ENCODE measurements around the gene PPM1N. TPM values are rescaled to one million over a fixed set of nuclear protein-coding genes. Genes with fewer than 3 reads are reported as not detected.

The PPM1N gene
- total and polyA plus RNA-seq, 2 of the 13 experiments (the other 11 are each of a cell fraction or from before 2014, with no cell fraction given), result 0.31 to 1.8 TPM

DNA sequence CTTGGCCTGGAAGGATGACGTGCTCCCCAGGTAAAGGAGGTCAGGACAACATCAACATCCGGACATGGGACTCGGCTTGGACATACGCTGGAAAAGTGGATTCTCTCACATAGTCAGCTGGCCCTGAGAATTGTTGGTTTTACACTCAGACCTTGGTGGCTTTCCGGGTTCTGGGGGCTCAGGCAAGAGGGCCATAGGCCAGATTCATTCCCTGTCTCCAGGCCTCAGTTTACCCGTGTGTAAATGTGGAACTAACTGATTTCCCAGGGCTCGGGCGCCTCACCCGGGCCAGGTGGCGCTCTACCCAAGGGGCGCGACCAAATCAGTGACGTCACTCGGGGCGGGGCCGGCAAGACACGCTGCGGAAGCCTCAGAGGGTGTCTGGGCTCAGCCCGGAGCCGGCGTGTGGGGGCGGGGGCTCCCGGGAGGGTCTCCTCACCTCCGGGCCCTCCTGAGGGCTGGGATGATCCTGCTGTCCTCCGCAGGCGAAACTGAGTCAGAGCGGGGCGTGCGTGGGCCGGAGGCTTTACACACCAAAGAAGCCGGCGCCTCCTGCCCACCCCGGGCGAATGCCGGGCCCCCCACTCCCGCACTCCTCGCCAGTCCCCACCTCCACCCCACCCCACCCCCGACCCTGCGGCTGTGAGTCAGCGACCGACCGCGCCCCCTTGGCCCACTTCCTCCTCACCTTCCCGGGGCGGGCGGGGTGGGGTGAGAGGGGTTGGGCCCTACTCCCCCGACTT, 8.2 kb downstream of the PPM1N start (continued):
- TF ChIP-seq, protein P1, sequence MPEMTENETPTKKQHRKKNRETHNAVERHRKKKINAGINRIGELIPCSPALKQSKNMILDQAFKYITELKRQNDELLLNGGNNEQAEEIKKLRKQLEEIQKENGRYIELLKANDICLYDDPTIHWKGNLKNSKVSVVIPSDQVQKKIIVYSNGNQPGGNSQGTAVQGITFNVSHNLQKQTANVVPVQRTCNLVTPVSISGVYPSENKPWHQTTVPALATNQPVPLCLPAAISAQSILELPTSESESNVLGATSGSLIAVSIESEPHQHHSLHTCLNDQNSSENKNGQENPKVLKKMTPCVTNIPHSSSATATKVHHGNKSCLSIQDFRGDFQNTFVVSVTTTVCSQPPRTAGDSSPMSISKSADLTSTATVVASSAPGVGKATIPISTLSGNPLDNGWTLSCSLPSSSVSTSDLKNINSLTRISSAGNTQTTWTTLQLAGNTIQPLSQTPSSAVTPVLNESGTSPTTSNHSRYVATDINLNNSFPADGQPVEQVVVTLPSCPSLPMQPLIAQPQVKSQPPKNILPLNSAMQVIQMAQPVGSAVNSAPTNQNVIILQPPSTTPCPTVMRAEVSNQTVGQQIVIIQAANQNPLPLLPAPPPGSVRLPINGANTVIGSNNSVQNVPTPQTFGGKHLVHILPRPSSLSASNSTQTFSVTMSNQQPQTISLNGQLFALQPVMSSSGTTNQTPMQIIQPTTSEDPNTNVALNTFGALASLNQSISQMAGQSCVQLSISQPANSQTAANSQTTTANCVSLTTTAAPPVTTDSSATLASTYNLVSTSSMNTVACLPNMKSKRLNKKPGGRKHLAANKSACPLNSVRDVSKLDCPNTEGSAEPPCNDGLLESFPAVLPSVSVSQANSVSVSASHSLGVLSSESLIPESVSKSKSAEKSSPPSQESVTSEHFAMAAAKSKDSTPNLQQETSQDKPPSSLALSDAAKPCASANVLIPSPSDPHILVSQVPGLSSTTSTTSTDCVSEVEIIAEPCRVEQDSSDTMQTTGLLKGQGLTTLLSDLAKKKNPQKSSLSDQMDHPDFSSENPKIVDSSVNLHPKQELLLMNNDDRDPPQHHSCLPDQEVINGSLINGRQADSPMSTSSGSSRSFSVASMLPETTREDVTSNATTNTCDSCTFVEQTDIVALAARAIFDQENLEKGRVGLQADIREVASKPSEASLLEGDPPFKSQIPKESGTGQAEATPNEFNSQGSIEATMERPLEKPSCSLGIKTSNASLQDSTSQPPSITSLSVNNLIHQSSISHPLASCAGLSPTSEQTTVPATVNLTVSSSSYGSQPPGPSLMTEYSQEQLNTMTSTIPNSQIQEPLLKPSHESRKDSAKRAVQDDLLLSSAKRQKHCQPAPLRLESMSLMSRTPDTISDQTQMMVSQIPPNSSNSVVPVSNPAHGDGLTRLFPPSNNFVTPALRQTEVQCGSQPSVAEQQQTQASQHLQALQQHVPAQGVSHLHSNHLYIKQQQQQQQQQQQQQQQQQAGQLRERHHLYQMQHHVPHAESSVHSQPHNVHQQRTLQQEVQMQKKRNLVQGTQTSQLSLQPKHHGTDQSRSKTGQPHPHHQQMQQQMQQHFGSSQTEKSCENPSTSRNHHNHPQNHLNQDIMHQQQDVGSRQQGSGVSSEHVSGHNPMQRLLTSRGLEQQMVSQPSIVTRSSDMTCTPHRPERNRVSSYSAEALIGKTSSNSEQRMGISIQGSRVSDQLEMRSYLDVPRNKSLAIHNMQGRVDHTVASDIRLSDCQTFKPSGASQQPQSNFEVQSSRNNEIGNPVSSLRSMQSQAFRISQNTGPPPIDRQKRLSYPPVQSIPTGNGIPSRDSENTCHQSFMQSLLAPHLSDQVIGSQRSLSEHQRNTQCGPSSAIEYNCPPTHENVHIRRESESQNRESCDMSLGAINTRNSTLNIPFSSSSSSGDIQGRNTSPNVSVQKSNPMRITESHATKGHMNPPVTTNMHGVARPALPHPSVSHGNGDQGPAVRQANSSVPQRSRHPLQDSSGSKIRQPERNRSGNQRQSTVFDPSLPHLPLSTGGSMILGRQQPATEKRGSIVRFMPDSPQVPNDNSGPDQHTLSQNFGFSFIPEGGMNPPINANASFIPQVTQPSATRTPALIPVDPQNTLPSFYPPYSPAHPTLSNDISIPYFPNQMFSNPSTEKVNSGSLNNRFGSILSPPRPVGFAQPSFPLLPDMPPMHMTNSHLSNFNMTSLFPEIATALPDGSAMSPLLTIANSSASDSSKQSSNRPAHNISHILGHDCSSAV (CRISPR knock-in tag; IDR thresholded peaks at IDR 0.05; ENCODE audit: borderline replicate concordance), result no peak
- TF ChIP-seq PCBP2 (optimal IDR thresholded peaks at IDR 0.05; ENCODE audit: low read depth, low read length, poor library complexity, severe bottlenecking), result no peak
- no peak for TF ChIP-seq ZNF367 (CRISPR knock-in tag; IDR thresholded peaks at IDR 0.05; ENCODE audit: borderline replicate concordance)
- TF ChIP-seq ZNF772 (CRISPR knock-in tag; IDR thresholded peaks at IDR 0.05), result peak; percentile 48; the same call in 1 of the 2 replicates
- no peak for TF ChIP-seq KDM4B (CRISPR knock-in tag; IDR thresholded peaks at IDR 0.05)
- no peak for TF ChIP-seq ZNF530 (CRISPR knock-in tag; IDR thresholded peaks at IDR 0.05; ENCODE audit: low read depth)
- TF ChIP-seq, protein P2, sequence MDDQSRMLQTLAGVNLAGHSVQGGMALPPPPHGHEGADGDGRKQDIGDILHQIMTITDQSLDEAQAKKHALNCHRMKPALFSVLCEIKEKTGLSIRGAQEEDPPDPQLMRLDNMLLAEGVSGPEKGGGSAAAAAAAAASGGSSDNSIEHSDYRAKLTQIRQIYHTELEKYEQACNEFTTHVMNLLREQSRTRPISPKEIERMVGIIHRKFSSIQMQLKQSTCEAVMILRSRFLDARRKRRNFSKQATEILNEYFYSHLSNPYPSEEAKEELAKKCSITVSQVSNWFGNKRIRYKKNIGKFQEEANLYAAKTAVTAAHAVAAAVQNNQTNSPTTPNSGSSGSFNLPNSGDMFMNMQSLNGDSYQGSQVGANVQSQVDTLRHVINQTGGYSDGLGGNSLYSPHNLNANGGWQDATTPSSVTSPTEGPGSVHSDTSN (CRISPR knock-in tag; IDR thresholded peaks at IDR 0.05; ENCODE audit: borderline replicate concordance), result no peak
- TF ChIP-seq ZNF724P (CRISPR knock-in tag; IDR thresholded peaks at IDR 0.05; ENCODE audit: borderline replicate concordance), result no peak
- TF ChIP-seq SNAI1 (CRISPR knock-in tag; IDR thresholded peaks at IDR 0.05; ENCODE audit: borderline replicate concordance), result peak; percentile 70; the same call in 1 of the 2 replicates
- TF ChIP-seq, protein P3, sequence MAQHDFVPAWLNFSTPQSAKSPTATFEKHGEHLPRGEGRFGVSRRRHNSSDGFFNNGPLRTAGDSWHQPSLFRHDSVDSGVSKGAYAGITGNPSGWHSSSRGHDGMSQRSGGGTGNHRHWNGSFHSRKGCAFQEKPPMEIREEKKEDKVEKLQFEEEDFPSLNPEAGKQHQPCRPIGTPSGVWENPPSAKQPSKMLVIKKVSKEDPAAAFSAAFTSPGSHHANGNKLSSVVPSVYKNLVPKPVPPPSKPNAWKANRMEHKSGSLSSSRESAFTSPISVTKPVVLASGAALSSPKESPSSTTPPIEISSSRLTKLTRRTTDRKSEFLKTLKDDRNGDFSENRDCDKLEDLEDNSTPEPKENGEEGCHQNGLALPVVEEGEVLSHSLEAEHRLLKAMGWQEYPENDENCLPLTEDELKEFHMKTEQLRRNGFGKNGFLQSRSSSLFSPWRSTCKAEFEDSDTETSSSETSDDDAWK (CRISPR knock-in tag; IDR thresholded peaks at IDR 0.05), result no peak
- no peak for TF ChIP-seq PHF20 (CRISPR knock-in tag; IDR thresholded peaks at IDR 0.05)
- no peak for TF ChIP-seq SIN3B (IDR thresholded peaks at IDR 0.05; ENCODE audit: low read length)
- no peak for TF ChIP-seq ZNF431 (CRISPR knock-in tag; IDR thresholded peaks at IDR 0.05; ENCODE audit: borderline replicate concordance, low read depth)
